Measurements from ENCODE around the gene MGRN1. TPM values are rescaled to one million over a fixed set of nuclear protein-coding genes. Genes with fewer than 3 reads are reported as not detected.
A peak's percentile ranks its signal among the peaks of the same experiment; 100 is the strongest.

Gene MGRN1
- total and polyA plus RNA-seq, 2 donors, result 22.5 to 34.9 TPM

- peaks cover 2% of the 10 kb centered on the region for H3K36me3 ChIP-seq (ENCODE audit: insufficient read depth)
- 90% methylated on average over 21 of the region's 21 CpGs for WGBS
Observed at GRCh38 chr16:4689091-4689671, 64.6 kb downstream of the MGRN1 start.

GRCh38 chr16:4689864-4690704 is 65.5 kb downstream of the MGRN1 start:
- 85% methylated on average over 31 of the region's 31 CpGs for WGBS
- H3K36me3 ChIP-seq (ENCODE audit: insufficient read depth), result peaks cover 2% of the 10 kb centered on the region
- no peak overlapping the region for H3K4me3 ChIP-seq (ENCODE audit: low read depth, low read length)
- DNase-seq (ENCODE audit: extremely low spot score), result no peak
- H3K27ac ChIP-seq (ENCODE audit: low read depth), result no peak overlapping the region
- H3K4me1 ChIP-seq (ENCODE audit: insufficient read depth), result no peaks in the 10 kb centered on the region

More at GRCh38 chr16:4689091-4689671, 64.6 kb downstream of the MGRN1 start:
- Histone ChIP-seq H3K4me1 (ENCODE audit: insufficient read depth) (no peaks in the 10 kb centered on the region), H3K4me3 (ENCODE audit: low read depth, low read length) (no peak overlapping the region), H3K27ac (ENCODE audit: low read depth) (no peak overlapping the region)
- DNase-seq (ENCODE audit: extremely low spot score), result no peak

- peaks cover 2% of the 10 kb centered on the region for H3K36me3 ChIP-seq (ENCODE audit: insufficient read depth)
Observed at GRCh38 chr16:4690946-4691665, 66.5 kb downstream of the MGRN1 start.

GRCh38 chr16:4691666-4692412 is 67.2 kb downstream of the MGRN1 start:
- no peak overlapping the region for H3K27ac ChIP-seq (ENCODE audit: low read depth)
- no peaks in the 10 kb centered on the region for H3K4me1 ChIP-seq (ENCODE audit: insufficient read depth)
- 76% methylated on average over 20 of the region's 20 CpGs for WGBS
- no peak overlapping the region for H3K4me3 ChIP-seq (ENCODE audit: low read depth, low read length)
- no peak for DNase-seq (ENCODE audit: extremely low spot score)
- H3K36me3 ChIP-seq (ENCODE audit: insufficient read depth), result peaks cover 2% of the 10 kb centered on the region

More at GRCh38 chr16:4690946-4691665, 66.5 kb downstream of the MGRN1 start:
- Histone ChIP-seq H3K4me3 (ENCODE audit: low read depth, low read length) (no peak overlapping the region), H3K4me1 (ENCODE audit: insufficient read depth) (no peaks in the 10 kb centered on the region), H3K27ac (ENCODE audit: low read depth) (no peak overlapping the region)
- 76% methylated on average over 19 of the region's 19 CpGs for WGBS
- DNase-seq (ENCODE audit: extremely low spot score), result no peak

- Histone ChIP-seq H3K4me1 (ENCODE audit: insufficient read depth) (no peaks in the 10 kb centered on the region), H3K36me3 (ENCODE audit: insufficient read depth) (peaks cover 2% of the 10 kb centered on the region), H3K4me3 (ENCODE audit: low read depth, low read length) (peak overlapping the region; percentile 36), H3K27ac (ENCODE audit: low read depth) (peak overlapping the region; percentile 48)
- no peak for DNase-seq (ENCODE audit: extremely low spot score)
- 21% methylated on average over 31 of the region's 31 CpGs for WGBS
Observed at GRCh38 chr16:4692460-4693295, 68.1 kb downstream of the MGRN1 start.

- H3K4me3 ChIP-seq (ENCODE audit: low read depth, low read length), result peak within 1 kb of the TSS; percentile 85
- peak; percentile 79 for DNase-seq (ENCODE audit: extremely low spot score)
- H3K27ac ChIP-seq (ENCODE audit: low read depth), result peak within 1 kb of the TSS; percentile 92
- WGBS, result under 1% methylated on average over 91 of the region's 91 CpGs
- no peaks in the 10 kb centered on the region for H3K4me1 ChIP-seq (ENCODE audit: insufficient read depth)
- H3K36me3 ChIP-seq (ENCODE audit: insufficient read depth), result no peaks in the 10 kb centered on the region
Observed at GRCh38 chr16:4693296-4693955, 68.8 kb downstream of the MGRN1 start, which contains the start of gene NUDT16L1. NUDT16L1 (plus strand) TSS chr16:4693562; CDS start chr16:4693727, 165 bp downstream.

- no peak for DNase-seq (ENCODE audit: extremely low spot score)
- no peaks in the 10 kb centered on the region for H3K4me1 ChIP-seq (ENCODE audit: insufficient read depth)
- no peaks in the 10 kb centered on the region for H3K36me3 ChIP-seq (ENCODE audit: insufficient read depth)
- H3K4me3 ChIP-seq (ENCODE audit: low read depth, low read length), result peak overlapping the region; percentile 85
- under 1% methylated on average over 54 of the region's 54 CpGs for WGBS
- peak overlapping the region; percentile 92 for H3K27ac ChIP-seq (ENCODE audit: low read depth)
Observed at GRCh38 chr16:4693956-4694641, 69.5 kb downstream of the MGRN1 start.

GRCh38 chr16:4694642-4695451 is 70.2 kb downstream of the MGRN1 start:
- H3K4me3 ChIP-seq (ENCODE audit: low read depth, low read length), result peak overlapping the region; percentile 85
- DNase-seq (ENCODE audit: extremely low spot score), result no peak
- no peaks in the 10 kb centered on the region for H3K36me3 ChIP-seq (ENCODE audit: insufficient read depth)
- no peak overlapping the region for H3K27ac ChIP-seq (ENCODE audit: low read depth)
- 45% methylated on average over 26 of the region's 26 CpGs for WGBS
- H3K4me1 ChIP-seq (ENCODE audit: insufficient read depth), result no peaks in the 10 kb centered on the region

- no peak overlapping the region for H3K4me3 ChIP-seq (ENCODE audit: low read depth, low read length)
- DNase-seq (ENCODE audit: extremely low spot score), result no peak
- no peak overlapping the region for H3K27ac ChIP-seq (ENCODE audit: low read depth)
- no peaks in the 10 kb centered on the region for H3K36me3 ChIP-seq (ENCODE audit: insufficient read depth)
- 53% methylated on average over 12 of the region's 12 CpGs for WGBS
- H3K4me1 ChIP-seq (ENCODE audit: insufficient read depth), result no peaks in the 10 kb centered on the region
Observed at GRCh38 chr16:4695473-4696171, 71.0 kb downstream of the MGRN1 start.

GRCh38 chr16:4696172-4696904 is 71.7 kb downstream of the MGRN1 start:
- no peaks in the 10 kb centered on the region for H3K36me3 ChIP-seq (ENCODE audit: insufficient read depth)
- no peak overlapping the region for H3K27ac ChIP-seq (ENCODE audit: low read depth)
- DNase-seq (ENCODE audit: extremely low spot score), result no peak
- H3K4me3 ChIP-seq (ENCODE audit: low read depth, low read length), result no peak overlapping the region
- 57% methylated on average over 19 of the region's 19 CpGs for WGBS
- no peaks in the 10 kb centered on the region for H3K4me1 ChIP-seq (ENCODE audit: insufficient read depth)
